ENCODE results near the gene ICOS.

The ICOS gene

DNA sequence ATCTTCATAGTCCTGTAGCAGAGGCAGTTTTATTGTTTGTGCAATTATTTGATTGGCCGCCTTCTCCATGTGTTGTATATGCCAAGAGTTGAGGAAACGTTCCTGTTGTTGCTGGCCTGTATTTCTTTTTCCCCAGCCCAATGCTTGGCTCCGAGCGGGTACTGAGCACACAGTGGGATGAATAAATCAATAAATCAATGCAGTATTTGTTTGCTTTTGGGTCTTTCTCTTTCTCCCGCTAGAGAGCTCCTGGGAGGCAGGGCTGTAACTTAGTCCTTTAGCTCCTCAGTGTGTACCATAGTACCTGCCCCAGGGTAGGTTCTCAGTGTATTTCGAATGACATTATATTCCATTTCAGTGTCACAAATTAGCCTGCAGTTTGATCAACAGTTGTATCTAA, 71.8 kb downstream of the ICOS start:
- no peak for TF ChIP-seq CTCF (IDR thresholded peaks at IDR 0.05; ENCODE audit: extremely low read depth, insufficient read depth, missing control alignments)
- DNase-seq (ENCODE audit: low spot score) = no peak
- in situ Hi-C loops (cut with MboI; ENCODE audit: low pct_unique_long_range_greater_than_20kb, low sequenced_read_pairs, unreplicated experiment) = no loop called here

DNA sequence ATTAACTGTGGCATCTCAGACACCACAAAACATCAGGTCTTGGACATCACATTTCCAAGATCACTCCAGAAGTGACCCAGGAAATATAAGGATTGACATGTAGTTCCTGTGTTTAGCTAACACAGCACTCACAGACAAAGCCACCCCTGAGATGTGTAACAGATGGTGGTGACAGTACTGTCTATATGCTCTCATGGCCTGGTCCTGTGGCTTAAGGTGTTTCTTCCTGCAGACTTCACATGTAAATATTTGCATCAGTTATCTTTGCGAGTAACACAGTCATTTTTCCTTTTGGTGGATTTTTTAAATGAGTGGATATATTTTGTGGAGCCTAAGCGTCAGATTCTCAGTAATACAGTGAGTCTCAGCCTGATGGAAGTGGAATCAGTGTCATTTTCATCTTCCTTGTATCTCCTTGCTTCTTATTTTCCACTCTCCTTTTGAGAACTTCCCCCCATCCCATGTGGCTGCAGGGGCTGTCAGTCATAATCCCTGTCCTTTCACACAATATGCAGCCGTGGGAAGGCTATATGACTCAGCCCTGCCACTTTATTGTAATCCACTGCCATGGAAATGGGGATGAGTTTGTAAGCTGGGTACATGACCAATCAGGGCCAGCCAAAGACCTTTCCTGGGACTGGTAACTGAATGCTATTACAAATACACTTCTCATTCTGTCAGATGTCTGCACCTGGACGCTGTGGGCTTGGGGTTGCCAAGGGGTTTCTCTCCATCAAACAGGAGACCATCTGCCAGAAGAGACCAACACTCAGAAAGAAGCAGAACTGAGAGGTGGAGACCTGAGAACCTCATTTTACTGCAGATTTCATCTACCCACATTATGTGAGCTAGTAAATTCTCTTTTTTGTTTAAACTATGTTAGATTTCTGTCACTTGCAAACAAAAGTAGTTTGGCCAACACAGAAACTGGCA, 74.3 kb downstream of the ICOS start:
- no peak for TF ChIP-seq CTCF (IDR thresholded peaks at IDR 0.05; ENCODE audit: extremely low read depth, insufficient read depth, missing control alignments)
- in situ Hi-C loops (cut with MboI; ENCODE audit: low pct_unique_long_range_greater_than_20kb, low sequenced_read_pairs, unreplicated experiment) = no loop called here
- DNase-seq (ENCODE audit: low spot score) = no peak

Data from GM13977 (cell line).